Loucy (cell line): Measurements from ENCODE around the gene PRKAG3.

ENCODE experiments used
- H2AFZ ChIP-seq: fragments of 200-600 bp; sonication (generic); 2 replicates; pipeline ENCODE4 v1.6.0; 2016; ENCODE audit warnings: antibody characterized with exemption, mild to moderate bottlenecking, low read length, moderate library complexity
- H3F3A ChIP-seq: fragments of 200-600 bp; 2 replicates; pipeline ENCODE4 v1.6.0; 2016; ENCODE audit warnings: antibody characterized with exemption, low read depth, mild to moderate bottlenecking
- H3K27me3 ChIP-seq: fragments of 200-600 bp; sonication (generic); 2 replicates; pipeline ENCODE4 v1.6.1; 2014; ENCODE audit warnings: low read length, mild to moderate bottlenecking; ENCODE audit not compliant: insufficient read depth, poor library complexity, severe bottlenecking
- H3K36me3 ChIP-seq: fragments of 200-600 bp; sonication (generic); 2 replicates; pipeline ENCODE4 v1.6.1; 2016; ENCODE audit warnings: low read length; ENCODE audit not compliant: insufficient read depth
- H3K4me1 ChIP-seq: fragments of 200-600 bp; sonication (generic); 2 replicates; pipeline ENCODE4 v1.5.1; 2014; ENCODE audit warnings: low read length, mild to moderate bottlenecking; ENCODE audit not compliant: insufficient read depth, poor library complexity, severe bottlenecking
- H3K4me2 ChIP-seq: fragments of 200-600 bp; sonication (generic); 2 replicates; pipeline ENCODE4 v1.6.0; 2014; ENCODE audit warnings: antibody characterized with exemption, low read length, low read depth, mild to moderate bottlenecking; ENCODE audit not compliant: poor library complexity, severe bottlenecking
- H3K4me3 ChIP-seq: fragments of 200-600 bp; sonication (generic); 2 replicates; pipeline ENCODE4 v1.5.1; 2014; ENCODE audit warnings: low read length, mild to moderate bottlenecking, mixed read lengths; ENCODE audit not compliant: poor library complexity, severe bottlenecking
- H3K79me2 ChIP-seq: fragments of 200-600 bp; sonication (generic); 2 replicates; pipeline ENCODE4 v1.6.1; 2014; ENCODE audit warnings: low read length; ENCODE audit not compliant: insufficient read depth
- H3K9ac ChIP-seq: fragments of 200-600 bp; sonication (generic); 2 replicates; pipeline ENCODE4 v1.6.0; 2014; ENCODE audit warnings: mild to moderate bottlenecking, low read depth, low read length, moderate library complexity; ENCODE audit not compliant: poor library complexity, severe bottlenecking
- H3K9me2 ChIP-seq: fragments of 200-600 bp; sonication (generic); replicated peaks from 2 replicates; pipeline ENCODE4 v1.6.1; 2016; ENCODE audit warnings: low read depth, low read length, mixed read lengths
- H3K9me3 ChIP-seq: fragments of 200-600 bp; sonication (generic); 2 replicates; pipeline ENCODE4 v1.6.1; 2014; ENCODE audit warnings: mild to moderate bottlenecking, antibody characterized with exemption, low read length, low read depth; ENCODE audit not compliant: insufficient read depth
- H4K20me1 ChIP-seq: fragments of 200-600 bp; sonication (generic); 2 replicates; pipeline ENCODE4 v1.6.0; 2014; ENCODE audit warnings: antibody characterized with exemption, low read length, mild to moderate bottlenecking; ENCODE audit not compliant: insufficient read depth, poor library complexity, severe bottlenecking
- CTCF ChIP-seq: fragments of 200-600 bp; sonication (generic); conservative IDR thresholded peaks from 2 replicates; pipeline ENCODE4 v1.5.1; 2014; ENCODE audit warnings: mild to moderate bottlenecking, antibody characterized with exemption, low read length
- EZH2phosphoT487 ChIP-seq: fragments of 200-600 bp; IDR thresholded peaks from 2 replicates; pipeline ENCODE4 v1.6.1; 2018; ENCODE audit warnings: antibody characterized with exemption, mild to moderate bottlenecking, moderate library complexity, borderline replicate concordance

Gene PRKAG3

GRCh38 chr2:218877891-218878290 lies 46.3 kb upstream of the PRKAG3 start:
- peaks cover 17% of the 10 kb centered on the region for H3K4me1 ChIP-seq
- H3K9ac ChIP-seq = no peak overlapping the region
- H2AFZ ChIP-seq = no peak overlapping the region

GRCh38 chr2:218877331-218877730 lies 45.7 kb upstream of the PRKAG3 start:
- no peaks in the 10 kb centered on the region for H3K9me2 ChIP-seq
- H3K4me3 ChIP-seq = no peak overlapping the region
- H2AFZ ChIP-seq = no peak overlapping the region
- no peaks in the 10 kb centered on the region for H3K36me3 ChIP-seq
- TF ChIP-seq EZH2phosphoT487 (no peak), CTCF (no peak)
- peak overlapping the region; percentile 2 for H3K4me2 ChIP-seq
- H3K27me3 ChIP-seq = no peaks in the 10 kb centered on the region
- H3K79me2 ChIP-seq = no peaks in the 10 kb centered on the region
- H3K9ac ChIP-seq = no peak overlapping the region
- H4K20me1 ChIP-seq = no peaks in the 10 kb centered on the region
- H3K4me1 ChIP-seq = peaks cover 17% of the 10 kb centered on the region
- no peaks in the 10 kb centered on the region for H3K9me3 ChIP-seq
- no peaks in the 10 kb centered on the region for H3F3A ChIP-seq

More at GRCh38 chr2:218877891-218878290, 46.3 kb upstream of the PRKAG3 start:
- Histone ChIP-seq H3K9me2 (no peaks in the 10 kb centered on the region), H3K9me3 (no peaks in the 10 kb centered on the region), H3K4me2 (peak overlapping the region; percentile 2), H4K20me1 (no peaks in the 10 kb centered on the region), H3F3A (no peaks in the 10 kb centered on the region), H3K27me3 (no peaks in the 10 kb centered on the region), H3K36me3 (no peaks in the 10 kb centered on the region), H3K79me2 (no peaks in the 10 kb centered on the region), H3K4me3 (no peak overlapping the region)
- TF ChIP-seq CTCF = no peak
- TF ChIP-seq EZH2phosphoT487 = no peak

DNA sequence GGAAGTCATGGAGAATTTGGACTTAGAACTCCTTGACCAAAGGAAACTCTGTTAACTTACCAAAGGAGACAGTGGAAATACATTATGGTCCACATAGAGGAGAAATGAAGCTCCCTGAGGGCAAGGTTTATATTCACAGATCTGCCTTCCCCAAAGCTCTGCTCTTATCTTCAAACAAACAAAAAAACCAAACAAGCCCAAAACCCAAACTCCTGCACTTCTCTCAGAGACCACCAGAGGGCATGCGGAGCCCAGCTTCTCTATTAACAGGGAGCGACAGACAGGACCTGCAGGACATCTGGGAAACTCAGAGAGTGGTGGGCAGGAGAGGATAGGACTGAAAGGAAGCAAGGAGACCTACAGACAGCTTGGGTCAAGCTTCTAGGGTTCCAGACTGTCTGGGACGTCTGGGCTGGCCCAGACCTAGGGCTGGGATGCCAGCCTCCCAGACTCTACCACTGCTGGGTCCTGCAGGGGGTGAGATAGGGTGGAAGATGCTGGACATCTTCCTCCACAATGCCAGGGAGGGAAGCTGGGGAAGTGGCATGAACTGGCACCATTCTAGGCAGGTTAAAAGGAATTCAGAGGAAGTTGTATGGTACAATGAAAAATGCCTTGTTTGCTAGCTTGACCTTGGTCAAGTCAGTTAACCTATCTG lies 45.1 kb upstream of the PRKAG3 start:
- Histone ChIP-seq H3K9ac (no peak overlapping the region), H3K27me3 (no peaks in the 10 kb centered on the region), H3K9me2 (no peaks in the 10 kb centered on the region), H3K79me2 (no peaks in the 10 kb centered on the region), H3K4me1 (peaks cover 17% of the 10 kb centered on the region), H3K9me3 (no peaks in the 10 kb centered on the region), H3K4me2 (no peak overlapping the region), H4K20me1 (no peaks in the 10 kb centered on the region), H2AFZ (no peak overlapping the region), H3F3A (no peaks in the 10 kb centered on the region), H3K36me3 (no peaks in the 10 kb centered on the region), H3K4me3 (no peak overlapping the region)
- no peak for TF ChIP-seq EZH2phosphoT487
- TF ChIP-seq CTCF = peak; percentile 100
